Stimulated activated CD8-positive, alpha-beta memory T cell treated with anti-CD3 and anti-CD28 coated beads, Interleukin-15, amount 100 ng/mL, for 48 hours (primary cell): ENCODE results near the gene SAYSD1.
"Not testable (repeated sequence)": the region's sequence is repeated elsewhere in the genome, so short reads cannot be mapped to it uniquely, and the experiment has no call there.

Experiments used
- DNase-seq, 2 donors: peaks; one replicate each; pipeline ENCODE4 v3.0.0-alpha.2; 2020; ENCODE audit warnings: low read depth in 2 of 2

Gene SAYSD1

DNA sequence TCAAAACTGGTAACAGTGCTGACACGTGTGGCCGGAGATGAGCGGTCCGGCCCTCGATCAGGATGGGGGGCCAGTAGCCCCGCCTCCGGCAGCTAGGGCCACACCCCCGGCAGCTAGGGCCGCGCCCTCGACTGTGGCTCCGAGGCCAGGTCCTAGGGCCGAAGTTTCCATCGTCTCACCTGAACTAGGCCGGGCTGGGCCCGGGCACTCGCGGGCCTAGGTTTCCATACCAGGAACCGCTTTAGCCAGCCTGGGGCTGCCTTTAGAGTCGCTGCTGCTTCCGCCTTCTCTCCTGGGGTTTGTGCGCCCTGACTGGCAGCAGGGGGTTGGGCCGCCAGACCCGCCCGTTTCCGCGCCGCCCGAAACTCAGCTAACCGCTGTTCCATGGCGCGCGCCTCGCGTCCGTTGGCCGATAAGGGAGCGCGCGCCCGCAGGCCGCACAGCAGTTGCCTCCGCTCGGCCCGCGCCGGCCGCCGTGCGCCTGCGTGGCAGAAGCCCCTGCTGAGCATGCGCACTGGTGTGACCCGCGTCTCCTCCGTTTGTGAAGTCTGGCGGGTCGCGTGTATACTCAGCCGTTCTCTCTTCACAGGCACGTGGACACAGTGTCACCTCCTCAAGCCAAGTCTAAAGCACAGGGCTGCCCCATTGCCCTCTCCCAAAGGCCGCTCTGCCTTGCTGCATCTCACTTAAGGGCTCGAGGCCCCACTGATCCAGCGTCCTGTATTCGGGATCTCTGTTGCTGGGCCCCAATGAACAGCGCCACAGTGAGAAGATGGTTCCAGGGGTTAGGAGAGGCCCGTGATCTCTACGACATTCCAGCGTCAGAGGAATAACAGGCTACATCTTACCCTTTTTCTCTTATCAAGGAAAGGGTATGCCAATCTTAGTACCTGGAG is at the start of gene SAYSD1:
Gene SAYSD1 (minus strand): TSS at position 483 of the 896 bp plus-strand sequence. CDS start 97 bp downstream, at position 386.
- peak; percentile 92 for DNase-seq

DNA sequence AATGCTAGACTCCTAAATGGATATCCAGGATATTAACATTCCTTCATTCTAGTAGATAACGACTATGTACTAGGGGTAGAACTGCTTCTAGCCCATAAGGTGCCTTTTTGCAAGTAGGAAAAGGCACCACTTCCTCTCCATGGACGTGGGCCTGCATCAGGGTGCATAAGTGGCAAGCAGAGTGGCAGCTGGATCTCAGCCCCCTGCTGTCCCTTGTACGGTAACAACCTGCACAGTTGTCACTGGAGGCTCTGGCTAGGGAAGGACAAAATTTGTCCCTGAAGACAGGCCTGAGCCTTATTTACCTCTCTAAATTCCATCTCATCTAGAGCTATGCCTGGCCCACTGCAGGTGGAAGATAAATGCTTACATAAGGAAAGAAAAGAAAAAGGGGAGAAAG is 42.5 kb upstream of the SAYSD1 start:
- DNase-seq = no peak

GRCh38 chr6:39156801-39157200 is 41.8 kb upstream of the SAYSD1 start:
- DNase-seq = no peak

- no peak for DNase-seq
Observed at GRCh38 chr6:39154705-39155104, 39.7 kb upstream of the SAYSD1 start.

GRCh38 chr6:39153766-39154397 is 38.9 kb upstream of the SAYSD1 start:
- peak; percentile 9 to 15 for DNase-seq

DNA sequence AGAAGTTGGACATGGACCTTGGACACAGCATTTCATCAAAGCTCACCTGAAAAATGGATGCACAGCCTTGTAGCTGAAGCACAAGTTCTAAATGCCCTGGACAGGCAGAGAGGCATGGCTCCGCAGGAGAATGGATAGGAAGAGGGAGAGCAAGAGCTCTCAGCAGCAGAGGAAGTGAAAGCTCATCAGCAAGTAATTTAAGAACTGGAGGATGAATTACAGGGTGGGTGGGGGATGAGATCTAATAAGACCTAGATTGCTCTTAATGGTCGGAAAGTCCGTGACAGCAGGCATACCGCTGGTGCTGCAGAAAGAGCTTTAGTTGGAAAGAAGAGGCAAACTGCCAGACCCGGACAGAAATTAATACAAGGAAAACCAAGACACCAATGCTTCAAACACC is 37.3 kb upstream of the SAYSD1 start:
- DNase-seq = no peak

- no peak for DNase-seq
Observed at GRCh38 chr6:39151211-39151610, 36.2 kb upstream of the SAYSD1 start.

- no peak for DNase-seq
Observed at GRCh38 chr6:39144481-39145173, 29.6 kb upstream of the SAYSD1 start.

- no peak for DNase-seq
Observed at GRCh38 chr6:39143238-39143930, 28.4 kb upstream of the SAYSD1 start.

GRCh38 chr6:39140556-39141167 is 25.7 kb upstream of the SAYSD1 start:
- DNase-seq = no peak

GRCh38 chr6:39137245-39137644 is 22.3 kb upstream of the SAYSD1 start:
- DNase-seq = no peak

DNA sequence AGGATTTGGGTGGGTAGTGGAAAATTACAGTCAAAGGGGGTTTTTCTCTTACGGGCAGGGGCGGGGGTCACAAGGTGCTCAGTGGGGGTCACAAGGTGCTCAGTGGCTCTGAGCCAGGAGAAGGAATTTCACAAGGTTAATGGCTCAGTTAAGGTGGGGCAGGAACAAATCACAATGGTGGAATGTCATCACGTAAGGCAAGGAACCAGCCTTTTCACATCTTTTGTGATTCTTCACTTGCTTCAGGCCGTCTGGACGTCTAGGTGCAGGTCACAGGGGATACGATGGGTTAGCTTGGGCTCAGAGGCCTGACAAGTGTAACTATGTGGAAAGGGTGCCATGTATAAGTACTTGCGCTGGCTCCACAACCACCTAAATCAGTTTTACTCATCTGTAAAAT is 21.2 kb upstream of the SAYSD1 start:
- not testable (repeated sequence) for DNase-seq

DNA sequence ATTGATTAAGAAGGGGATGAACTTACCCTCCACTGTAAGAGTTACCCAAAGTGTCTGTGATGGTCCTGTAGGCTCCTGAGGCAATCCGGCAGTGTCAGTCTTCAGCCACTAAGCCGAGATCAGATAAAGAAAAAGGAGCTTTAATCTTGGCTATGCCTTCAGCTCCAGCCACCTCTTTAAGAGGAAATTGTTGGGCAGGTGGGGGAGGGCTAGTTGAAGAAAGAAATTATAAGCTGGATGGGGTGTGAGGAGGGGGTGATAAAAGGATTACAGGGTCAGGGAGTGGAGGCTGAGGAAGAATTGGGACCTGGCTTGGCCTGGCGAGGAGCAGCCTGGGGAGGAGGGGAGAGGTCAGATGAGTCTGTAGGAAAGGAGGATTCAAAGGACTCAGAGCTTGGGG is 19.8 kb upstream of the SAYSD1 start:
- DNase-seq = not testable (repeated sequence)

GRCh38 chr6:39130691-39131090 is 15.7 kb upstream of the SAYSD1 start:
- DNase-seq = no peak

- no peak for DNase-seq
Observed at GRCh38 chr6:39128832-39129231, 13.8 kb upstream of the SAYSD1 start.

GRCh38 chr6:39128106-39128505 is 13.1 kb upstream of the SAYSD1 start:
- no peak for DNase-seq

GRCh38 chr6:39124114-39124513 is 9.1 kb upstream of the SAYSD1 start:
- no peak for DNase-seq

- DNase-seq = no peak
Observed at GRCh38 chr6:39118921-39119320, 3.9 kb upstream of the SAYSD1 start.

GRCh38 chr6:39114388-39114703 is 640 bp downstream of the SAYSD1 start:
- DNase-seq = no peak

- DNase-seq = no peak
Observed at GRCh38 chr6:39113788-39114187, 1.2 kb downstream of the SAYSD1 start.

- DNase-seq = no peak
Observed at GRCh38 chr6:39111280-39111679, 3.7 kb downstream of the SAYSD1 start.
